ENCODE results near the gene LGR4. TPM values are rescaled to one million over a fixed set of nuclear protein-coding genes. Genes with fewer than 3 reads are reported as not detected.

LGR4 gene
- total RNA-seq, 2 experiments from 2014 or later, result 0.06 to 1.2 TPM

- POLR2A ChIA-PET, result interaction anchor here (1.0 kb wide), 1 partner anchor 40 kb away, joined by 3 read pairs; no protein-coding TSS in a partner anchor
- no peak overlapping the region for H3K27ac ChIP-seq (ENCODE audit: low read depth, low read length, poor library complexity, severe bottlenecking)
- H3K36me3 ChIP-seq (ENCODE audit: insufficient read depth, low read length), result no peaks in the 10 kb centered on the region
- no peak for TF ChIP-seq EZH2phosphoT487 (IDR thresholded peaks at IDR 0.05; ENCODE audit: borderline replicate concordance, low read depth, low read length)
- TF ChIP-seq, protein P1, sequence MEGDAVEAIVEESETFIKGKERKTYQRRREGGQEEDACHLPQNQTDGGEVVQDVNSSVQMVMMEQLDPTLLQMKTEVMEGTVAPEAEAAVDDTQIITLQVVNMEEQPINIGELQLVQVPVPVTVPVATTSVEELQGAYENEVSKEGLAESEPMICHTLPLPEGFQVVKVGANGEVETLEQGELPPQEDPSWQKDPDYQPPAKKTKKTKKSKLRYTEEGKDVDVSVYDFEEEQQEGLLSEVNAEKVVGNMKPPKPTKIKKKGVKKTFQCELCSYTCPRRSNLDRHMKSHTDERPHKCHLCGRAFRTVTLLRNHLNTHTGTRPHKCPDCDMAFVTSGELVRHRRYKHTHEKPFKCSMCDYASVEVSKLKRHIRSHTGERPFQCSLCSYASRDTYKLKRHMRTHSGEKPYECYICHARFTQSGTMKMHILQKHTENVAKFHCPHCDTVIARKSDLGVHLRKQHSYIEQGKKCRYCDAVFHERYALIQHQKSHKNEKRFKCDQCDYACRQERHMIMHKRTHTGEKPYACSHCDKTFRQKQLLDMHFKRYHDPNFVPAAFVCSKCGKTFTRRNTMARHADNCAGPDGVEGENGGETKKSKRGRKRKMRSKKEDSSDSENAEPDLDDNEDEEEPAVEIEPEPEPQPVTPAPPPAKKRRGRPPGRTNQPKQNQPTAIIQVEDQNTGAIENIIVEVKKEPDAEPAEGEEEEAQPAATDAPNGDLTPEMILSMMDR (conservative IDR thresholded peaks at IDR 0.05; ENCODE audit: low read length), result no peak
- no peak for DNase-seq (ENCODE audit: low spot score)
- no TSS peak for BruUV-seq (replicated peaks)
- no peak overlapping the region for H2AFZ ChIP-seq (ENCODE audit: low read length)
- no peak overlapping the region for H3K4me2 ChIP-seq (ENCODE audit: low read length)
- no peaks in the 10 kb centered on the region for H3K9me3 ChIP-seq (ENCODE audit: low read length)
- H4K20me1 ChIP-seq (ENCODE audit: insufficient read depth, low read length), result no peaks in the 10 kb centered on the region
- CTCF ChIA-PET (ENCODE audit: unreplicated experiment), result no interaction called here
- no peaks in the 10 kb centered on the region for H3K79me2 ChIP-seq (ENCODE audit: insufficient read depth, low read depth, low read length)
- no peak overlapping the region for H3K4me3 ChIP-seq (ENCODE audit: low read depth, low read length, poor library complexity, severe bottlenecking)
- intact Hi-C loops (cut with micrococcal nuclease; ENCODE audit: unreplicated experiment), result no loop called here
- H3K9me2 ChIP-seq (ENCODE audit: insufficient read depth, low read length), result no peaks in the 10 kb centered on the region
- no peaks in the 10 kb centered on the region for H3K4me1 ChIP-seq (ENCODE audit: insufficient read depth, low read length, poor library complexity, severe bottlenecking)
Measured at GRCh38 chr11:27392278-27393114, 80.1 kb downstream of the LGR4 start.

GRCh38 chr11:27391331-27392015 is 81.1 kb downstream of the LGR4 start:
- no TSS peak for BruUV-seq (replicated peaks)
- intact Hi-C loops (cut with micrococcal nuclease; ENCODE audit: unreplicated experiment), result no loop called here

More at GRCh38 chr11:27391331-27392015, 81.1 kb downstream of the LGR4 start:
- H3K4me3 ChIP-seq (ENCODE audit: low read depth, low read length, poor library complexity, severe bottlenecking), result no peak overlapping the region
- no peaks in the 10 kb centered on the region for H4K20me1 ChIP-seq (ENCODE audit: insufficient read depth, low read length)
- DNase-seq (ENCODE audit: low spot score), result no peak
- no peak overlapping the region for H2AFZ ChIP-seq (ENCODE audit: low read length)
- no peaks in the 10 kb centered on the region for H3K4me1 ChIP-seq (ENCODE audit: insufficient read depth, low read length, poor library complexity, severe bottlenecking)
- H3K79me2 ChIP-seq (ENCODE audit: insufficient read depth, low read depth, low read length), result no peaks in the 10 kb centered on the region
- H3K9me2 ChIP-seq (ENCODE audit: insufficient read depth, low read length), result no peaks in the 10 kb centered on the region
- H3K9me3 ChIP-seq (ENCODE audit: low read length), result no peaks in the 10 kb centered on the region
- no peak for TF ChIP-seq EZH2phosphoT487 (IDR thresholded peaks at IDR 0.05; ENCODE audit: borderline replicate concordance, low read depth, low read length)
- TF ChIP-seq, protein P1 (conservative IDR thresholded peaks at IDR 0.05; ENCODE audit: low read length), result no peak
- no peaks in the 10 kb centered on the region for H3K36me3 ChIP-seq (ENCODE audit: insufficient read depth, low read length)
- no peak overlapping the region for H3K27ac ChIP-seq (ENCODE audit: low read depth, low read length, poor library complexity, severe bottlenecking)
- H3K4me2 ChIP-seq (ENCODE audit: low read length), result no peak overlapping the region
- POLR2A ChIA-PET, result no interaction called here
- CTCF ChIA-PET (ENCODE audit: unreplicated experiment), result no interaction called here

All from OCI-LY7 (cell line).